Sigmoid colon (tissue), 7 donors: ENCODE measurements around the gene DEF6. TPM values are rescaled to one million over a fixed set of nuclear protein-coding genes. Genes with fewer than 3 reads are reported as not detected.
A peak's percentile ranks its signal among the peaks of the same experiment; 100 is the strongest.

Experiments used
- DNase-seq: peaks from one replicate; pipeline ENCODE4 v3.0.0-alpha.2; 2019
- H3K27ac ChIP-seq, 4 donors: fragments of 200-600 bp; sonication (generic); one replicate each; pipeline ENCODE4 v1.5.1; 2016 to 2019; ENCODE audit warnings: mild to moderate bottlenecking in 1 of 4
- H3K27me3 ChIP-seq, 3 donors: fragments of 200-600 bp; sonication (generic); one replicate each; pipeline ENCODE4 v1.5.1; 2019; ENCODE audit warnings: mild to moderate bottlenecking in 1 of 3
- H3K36me3 ChIP-seq, 4 donors: fragments of 200-600 bp; sonication (generic); one replicate each; pipeline ENCODE4 v1.5.1; 2016 to 2019
- H3K4me1 ChIP-seq, 4 donors: fragments of 200-600 bp; sonication (generic); one replicate each; pipeline ENCODE4 v1.5.1; 2017 to 2019
- H3K4me3 ChIP-seq, 4 donors: fragments of 200-600 bp; sonication (generic); one replicate each; pipeline ENCODE4 v1.5.1; 2017 to 2019; ENCODE audit warnings: mild to moderate bottlenecking in 2 of 4, moderate library complexity in 1 of 4
- H3K9me3 ChIP-seq, 4 donors: fragments of 200-600 bp in 3 of 4; sonication (generic) in 3 of 4; one replicate each; pipeline versions ENCODE4 v1.5.1 to v1.6.1; 2013 to 2019
- CTCF ChIP-seq, 4 experiments: fragments of 450-650 bp in 3 of 4; fragments of 200-600 bp in 1 of 4; IDR thresholded peaks; one replicate each; pipeline ENCODE4 v1.5.1; 2016 to 2019; ENCODE audit warnings: antibody characterized with exemption in 4 of 4, mild to moderate bottlenecking in 3 of 4, moderate library complexity in 2 of 4
- EP300 ChIP-seq, 4 donors: sonication (generic); formaldehyde crosslinking; IDR thresholded peaks; one replicate each; pipeline ENCODE4 v1.6.1; 2017; ENCODE audit warnings: antibody characterized with exemption in 4 of 4
- POLR2A ChIP-seq, 2 donors: fragments of 450-650 bp; IDR thresholded peaks; one replicate each; pipeline ENCODE4 v1.6.1; 2016; ENCODE audit warnings: antibody characterized with exemption in 2 of 2, mild to moderate bottlenecking in 2 of 2, moderate library complexity in 2 of 2
- POLR2AphosphoS5 ChIP-seq, 4 donors: sonication (generic); formaldehyde crosslinking; IDR thresholded peaks; one replicate each; pipeline ENCODE4 v1.6.1; 2017; ENCODE audit warnings: antibody characterized with exemption in 4 of 4
- WGBS, 2 donors: extraction: QIAGEN DNeasy Blood & Tissue Kit; methylation state at CpG; one replicate each; pipeline ENCODE4 v1.1.7; 2013; 5-methylcytosine and 5-hydroxymethylcytosine counted together
- intact Hi-C: fragments of 100-400 bp; cut with DNase I; formaldehyde crosslinking; loops from one replicate; pipeline ENCODE4 v1.15.1; 2023
- polyA plus RNA-seq, 3 donors: library from polyadenylated mRNA; stranded (reverse); fragments of 200-250 nt; gene quantifications; one replicate each; pipeline ENCODE4 v1.2.3, GENCODE V29; 2013
- total RNA-seq, 4 donors: library from RNA; depleted of rRNA; stranded (reverse); fragments of >200 nt; gene quantifications; one replicate each; pipeline ENCODE4 v1.1.0, GENCODE V29; 2016
- donor health status: healthy with polysubstance abuse.
- donor health status: Bipolar disorder and iron deficiency.
- donor health status: healthy.

DEF6 gene
- total and polyA plus RNA-seq, 7 donors: 1.4 to 30.1 (median 4.2) TPM

- peaks cover 0 to 40% (median 20%) of the 10 kb centered on the region in 4 donors for H3K4me1 ChIP-seq
- H3K27ac ChIP-seq: peak overlapping the region; percentile 92 to 99 (median 98)
- H3K27me3 ChIP-seq: no peaks in the 10 kb centered on the region
- WGBS, 2 donors: 83 to 86% methylated on average over 6 of the region's 6 CpGs
- intact Hi-C loops: no loop called here
- peak overlapping the region; percentile 89 to 98 (median 96) for H3K4me3 ChIP-seq
- TF ChIP-seq POLR2AphosphoS5 (IDR thresholded peaks at IDR 0.05) (peak in 1 of 4 donors; percentile 41), CTCF (IDR thresholded peaks at IDR 0.05) (no peak), POLR2A (IDR thresholded peaks at IDR 0.05) (no peak), EP300 (IDR thresholded peaks at IDR 0.05) (no peak)
- H3K9me3 ChIP-seq: no peaks in the 10 kb centered on the region
- no peaks in the 10 kb centered on the region for H3K36me3 ChIP-seq
- peak; percentile 57 for DNase-seq
These were observed 36.7 kb upstream of the DEF6 start for GRCh38 chr6:35260591-35261570.

DNA sequence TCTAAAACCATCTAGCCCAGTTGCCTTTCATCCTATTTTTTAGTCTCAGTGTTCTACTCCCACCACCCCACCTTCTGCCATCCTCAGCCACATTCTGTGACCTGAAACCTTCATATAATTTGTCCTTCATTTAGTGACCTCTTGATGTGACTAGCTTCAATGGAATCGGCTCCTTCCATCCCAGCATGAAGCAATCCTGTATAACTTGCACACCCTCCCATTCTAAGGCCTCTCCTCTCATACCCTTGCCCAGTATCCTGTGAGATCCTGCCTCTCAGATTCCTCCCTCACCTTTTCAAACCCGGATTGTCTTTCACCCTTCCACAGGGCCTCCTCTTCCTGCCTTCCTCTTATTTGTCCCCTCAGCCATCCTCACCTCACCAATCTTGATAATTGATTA, 35.0 kb upstream of the DEF6 start:
- peak; percentile 9 for DNase-seq
- Histone ChIP-seq H3K27me3 (no peaks in the 10 kb centered on the region), H3K9me3 (no peaks in the 10 kb centered on the region), H3K27ac (peak overlapping the region in 1 of 4 donors; percentile 22), H3K4me1 (peaks cover 0 to 27% (median 20%) of the 10 kb centered on the region in 4 donors), H3K36me3 (no peaks in the 10 kb centered on the region), H3K4me3 (no peak overlapping the region)
- intact Hi-C loops: no loop called here
- TF ChIP-seq POLR2A (IDR thresholded peaks at IDR 0.05) (no peak), POLR2AphosphoS5 (IDR thresholded peaks at IDR 0.05) (no peak), EP300 (IDR thresholded peaks at IDR 0.05) (no peak), CTCF (IDR thresholded peaks at IDR 0.05) (no peak)
- 43 to 80% methylated on average over 2 of the region's 2 CpGs for WGBS, 2 donors

DNA sequence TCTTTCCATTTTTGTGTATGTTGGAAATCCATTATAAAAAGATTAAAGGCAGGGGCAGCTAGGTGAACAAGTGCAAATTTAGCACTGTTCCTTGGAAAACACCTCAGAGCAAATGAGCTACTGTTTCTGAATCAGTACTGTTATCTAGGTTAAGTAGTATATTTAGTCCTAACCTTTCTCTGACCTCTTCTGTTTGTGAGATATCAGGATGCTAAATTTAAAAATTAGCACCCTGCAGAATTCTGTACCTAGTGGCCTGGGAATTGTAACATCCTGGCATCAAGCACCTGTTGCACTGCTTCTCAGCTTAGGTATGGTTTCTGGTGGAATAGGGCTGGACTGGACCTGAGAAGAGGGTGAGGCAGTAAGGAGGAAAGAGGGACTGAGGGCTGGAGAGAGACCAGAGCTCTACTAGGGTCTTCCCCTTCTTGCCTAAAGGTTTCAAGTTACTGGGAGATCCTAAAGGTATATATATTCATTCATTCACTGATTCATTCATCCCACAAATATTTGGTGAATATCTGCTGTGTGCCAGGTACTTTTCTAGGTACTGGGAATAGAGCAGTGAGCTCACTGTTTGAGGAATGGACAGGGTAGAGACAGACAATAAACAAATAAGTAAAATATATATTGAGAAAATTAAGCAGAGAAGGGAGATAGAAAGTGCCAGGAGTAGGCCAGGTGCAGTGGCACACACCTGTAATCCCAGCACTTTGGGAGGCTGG, 32.9 kb upstream of the DEF6 start:
- TF ChIP-seq EP300 (IDR thresholded peaks at IDR 0.05) (no peak), POLR2AphosphoS5 (IDR thresholded peaks at IDR 0.05) (no peak), CTCF (IDR thresholded peaks at IDR 0.05) (no peak), POLR2A (IDR thresholded peaks at IDR 0.05) (no peak)
- peak; percentile 3 for DNase-seq
- Histone ChIP-seq H3K27me3 (no peaks in the 10 kb centered on the region), H3K36me3 (no peaks in the 10 kb centered on the region), H3K4me1 (peaks cover 0 to 21% (median 10%) of the 10 kb centered on the region in 4 donors), H3K27ac (no peak overlapping the region), H3K4me3 (no peak overlapping the region), H3K9me3 (no peaks in the 10 kb centered on the region)
- intact Hi-C loops: no loop called here

GRCh38 chr6:35265523-35265922, 32.1 kb upstream of the DEF6 start:
- no peak overlapping the region for H3K4me3 ChIP-seq
- no peaks in the 10 kb centered on the region for H3K27me3 ChIP-seq
- intact Hi-C loops: no loop called here
- WGBS, 2 donors: 92 to 94% methylated on average over 2 of the region's 2 CpGs
- H3K27ac ChIP-seq: no peak overlapping the region
- no peaks in the 10 kb centered on the region for H3K36me3 ChIP-seq
- peaks cover 0 to 16% (median 5%) of the 10 kb centered on the region in 4 donors for H3K4me1 ChIP-seq
- H3K9me3 ChIP-seq: no peaks in the 10 kb centered on the region
- TF ChIP-seq EP300 (IDR thresholded peaks at IDR 0.05) (no peak), POLR2AphosphoS5 (IDR thresholded peaks at IDR 0.05) (no peak), CTCF (IDR thresholded peaks at IDR 0.05) (no peak), POLR2A (IDR thresholded peaks at IDR 0.05) (no peak)
- no peak for DNase-seq
